Pulmonary artery endothelial cell (primary cell): ENCODE measurements around the gene DCBLD1. TPM values are rescaled to one million over a fixed set of nuclear protein-coding genes. Genes with fewer than 3 reads are reported as not detected.

ENCODE experiments used
- DNase-seq: peaks from one replicate; pipeline ENCODE4 v3.0.0-alpha.2; 2011; ENCODE audit warnings: low read depth, low spot score
- total RNA-seq: library from RNA; depleted of rRNA; stranded (reverse); fragments of >200 nt; gene quantifications from 2 replicates; pipeline ENCODE4 v1.2.3, GENCODE V29; 2014

DCBLD1 gene
- total RNA-seq, 1 donor from 2014 or later, result 43.4 TPM

DNA sequence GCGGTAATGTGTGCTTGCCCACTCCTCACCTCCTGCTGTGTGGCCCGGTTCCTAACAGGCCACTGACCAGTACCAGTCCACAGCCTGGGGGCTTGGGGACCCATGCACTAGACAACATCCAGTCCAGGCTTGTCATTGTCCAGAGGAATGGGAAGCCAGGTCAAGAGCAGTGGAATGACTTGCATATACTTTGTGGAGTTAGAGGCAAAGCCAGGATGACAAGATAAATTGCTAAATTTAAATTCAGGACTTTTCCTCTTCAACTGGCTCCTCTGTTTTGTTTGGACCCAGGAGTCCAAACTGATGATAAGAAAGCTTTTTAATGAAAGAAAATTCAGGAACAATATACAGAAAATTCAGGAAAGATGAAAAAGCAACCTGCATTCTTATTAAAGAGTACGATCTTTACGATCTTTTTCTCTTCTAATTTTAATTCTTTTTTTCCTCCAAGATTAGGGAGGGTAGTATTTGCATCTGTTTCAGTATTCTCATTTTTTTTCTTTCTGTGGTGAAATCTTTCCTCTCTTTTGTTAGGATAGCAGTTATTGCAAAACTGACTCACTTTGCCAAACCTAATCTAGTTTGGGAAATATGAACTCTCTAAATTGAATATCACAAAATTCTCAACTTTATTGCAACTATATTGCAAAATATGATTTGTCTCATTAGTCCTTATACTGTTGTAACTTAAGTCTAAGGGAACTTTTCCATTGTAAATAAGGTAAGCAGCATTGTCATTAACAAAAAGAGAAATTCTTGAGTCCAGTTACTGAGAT lies 48.2 kb downstream of the DCBLD1 start:
- no peak for DNase-seq

DNA sequence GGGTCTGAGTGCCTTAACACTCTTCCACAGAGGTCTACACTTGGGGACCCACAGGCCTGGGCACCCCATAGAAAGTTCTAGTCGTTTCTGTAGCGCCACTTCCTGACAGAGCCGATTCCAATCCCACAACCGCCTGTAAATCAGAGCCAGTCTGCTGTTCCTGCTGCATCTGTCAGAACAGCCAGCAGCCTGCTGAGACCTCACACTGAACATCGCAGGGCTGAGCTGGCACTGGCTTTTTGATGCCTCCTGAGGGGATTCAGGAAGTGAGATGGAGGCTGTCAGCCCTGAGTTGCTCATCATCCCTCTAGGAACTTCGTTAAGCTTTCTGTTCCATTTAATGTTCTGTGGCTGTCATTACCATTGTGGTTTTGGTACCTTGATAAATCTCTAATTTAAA lies 48.9 kb downstream of the DCBLD1 start:
- DNase-seq, result no peak

DNA sequence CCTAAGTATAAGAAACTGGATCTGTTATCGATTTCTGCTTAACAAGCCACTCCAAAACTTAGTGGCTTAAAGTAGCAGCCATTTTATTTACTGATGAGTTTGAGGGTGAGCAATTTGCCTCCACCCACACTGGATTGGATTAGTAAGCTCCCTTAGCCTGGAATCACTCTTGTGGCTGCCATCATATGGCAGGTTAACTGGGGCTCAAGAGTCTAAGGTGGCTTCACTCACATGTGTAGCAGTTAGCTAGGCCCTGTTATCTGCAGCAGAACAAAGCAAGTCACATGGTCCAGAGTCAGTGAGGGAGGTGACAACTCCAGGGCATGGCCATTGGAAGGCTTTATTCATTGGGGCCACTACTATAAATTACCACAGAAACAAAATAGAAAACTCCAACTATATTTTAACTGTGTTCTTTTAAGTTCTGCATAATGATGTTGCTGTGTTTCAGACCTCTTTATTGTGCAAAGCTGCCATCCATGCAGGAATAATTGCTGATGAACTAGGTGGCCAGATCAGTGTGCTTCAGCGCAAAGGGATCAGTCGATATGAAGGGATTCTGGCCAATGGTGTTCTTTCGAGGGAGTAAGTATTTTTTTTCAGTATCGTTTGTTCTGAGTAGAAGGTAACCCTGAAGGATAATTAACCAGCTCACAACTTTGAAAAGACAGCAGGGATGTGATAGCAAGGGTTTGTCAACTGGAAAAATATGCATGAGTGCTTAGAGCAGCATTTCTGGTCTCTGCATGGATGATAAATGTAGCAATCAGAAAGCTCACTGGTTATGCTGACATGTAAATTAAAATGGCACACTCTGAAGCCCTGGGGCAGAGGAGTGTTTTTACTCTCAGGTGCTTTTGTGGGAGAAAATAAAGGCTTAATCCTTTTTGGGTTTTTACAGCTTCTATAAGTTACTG lies 49.6 kb downstream of the DCBLD1 start:
- DNase-seq, result no peak

DNA sequence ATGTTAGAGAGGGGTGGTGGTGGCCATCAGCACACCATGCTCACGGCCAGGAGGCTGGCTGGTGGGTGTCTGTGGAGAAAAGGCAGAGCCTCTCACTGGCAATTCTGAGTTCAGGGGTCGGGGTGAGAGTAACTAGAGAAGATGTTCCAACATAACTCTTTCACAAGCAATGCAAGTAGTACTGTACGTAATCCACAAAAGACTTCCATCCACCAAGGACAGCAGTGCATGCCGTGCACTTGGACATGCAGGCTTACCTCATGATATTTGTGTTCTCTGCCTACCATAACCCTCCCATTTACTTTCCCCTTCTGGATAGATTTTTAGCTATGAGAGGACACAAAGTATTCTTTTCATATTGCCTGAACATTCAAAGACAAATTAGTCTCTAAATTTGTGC lies 51.3 kb downstream of the DCBLD1 start:
- DNase-seq, result no peak

DNA sequence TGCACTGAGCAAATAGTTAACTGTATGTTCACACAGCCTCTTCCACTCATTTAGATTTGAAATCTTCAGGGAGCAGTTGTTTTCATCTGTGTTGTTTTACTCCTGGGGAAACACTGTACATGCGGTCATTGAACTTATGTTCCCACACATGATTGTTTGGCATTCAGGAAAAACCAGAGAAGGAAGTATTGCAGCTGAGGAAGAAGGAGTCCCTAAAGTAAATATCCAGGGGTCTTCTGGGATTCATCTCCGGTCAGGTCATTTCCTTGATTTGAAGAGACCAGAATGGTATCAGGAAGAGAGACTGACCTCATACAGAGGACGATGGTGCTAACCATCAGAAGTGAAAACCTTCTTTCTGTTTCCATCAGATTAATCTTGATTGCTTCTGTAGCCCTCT lies 52.5 kb downstream of the DCBLD1 start:
- DNase-seq, result peak; percentile 17

DNA sequence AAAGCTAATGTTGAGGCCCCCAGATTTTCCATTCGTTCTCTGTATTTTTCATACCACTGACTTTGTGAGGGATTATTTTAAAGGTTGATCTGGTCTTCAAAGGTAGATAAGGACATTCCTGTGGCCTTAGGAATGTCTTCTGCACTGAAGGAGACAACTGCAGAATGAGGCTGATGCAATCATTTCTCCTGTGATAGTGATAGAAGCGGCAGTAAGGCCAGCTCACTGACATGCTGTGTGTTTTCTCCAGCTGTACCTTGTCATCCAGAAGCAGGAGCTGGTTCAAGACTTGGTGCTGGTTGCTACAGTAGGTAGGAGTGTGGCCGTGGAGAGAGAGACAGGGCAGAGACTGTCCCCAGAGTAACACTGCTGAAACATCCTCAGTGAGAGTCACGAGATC lies 53.8 kb downstream of the DCBLD1 start:
- no peak for DNase-seq

DNA sequence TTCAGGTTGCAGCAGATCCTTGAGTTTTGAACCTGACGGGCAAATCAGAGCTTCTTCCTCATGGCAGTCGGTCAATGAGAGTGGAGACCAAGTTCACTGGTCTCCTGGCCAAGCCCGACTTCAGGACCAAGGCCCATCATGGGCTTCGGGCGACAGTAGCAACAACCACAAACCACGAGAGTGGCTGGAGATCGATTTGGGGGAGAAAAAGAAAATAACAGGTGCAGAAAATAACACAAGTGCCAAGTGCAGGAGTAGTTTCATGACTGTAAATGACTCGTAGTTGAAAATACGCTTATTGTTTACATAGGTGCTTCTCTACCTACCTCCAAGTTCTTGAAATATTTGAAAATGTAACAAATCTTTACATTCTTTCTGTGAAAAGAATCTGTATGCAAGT lies 56.1 kb downstream of the DCBLD1 start:
- no peak for DNase-seq

DNA sequence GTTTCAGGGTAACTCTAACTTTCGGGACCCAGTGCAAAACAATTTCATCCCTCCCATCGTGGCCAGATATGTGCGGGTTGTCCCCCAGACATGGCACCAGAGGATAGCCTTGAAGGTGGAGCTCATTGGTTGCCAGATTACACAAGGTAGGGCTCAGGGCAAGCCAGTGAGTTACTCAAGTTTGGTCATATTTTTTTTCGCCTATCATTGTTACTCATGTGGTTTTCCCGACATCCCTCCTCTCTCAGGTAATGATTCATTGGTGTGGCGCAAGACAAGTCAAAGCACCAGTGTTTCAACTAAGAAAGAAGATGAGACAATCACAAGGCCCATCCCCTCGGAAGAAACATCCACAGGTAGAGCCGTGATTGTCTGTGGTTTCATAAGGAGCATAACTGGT lies 58.2 kb downstream of the DCBLD1 start:
- no peak for DNase-seq

DNA sequence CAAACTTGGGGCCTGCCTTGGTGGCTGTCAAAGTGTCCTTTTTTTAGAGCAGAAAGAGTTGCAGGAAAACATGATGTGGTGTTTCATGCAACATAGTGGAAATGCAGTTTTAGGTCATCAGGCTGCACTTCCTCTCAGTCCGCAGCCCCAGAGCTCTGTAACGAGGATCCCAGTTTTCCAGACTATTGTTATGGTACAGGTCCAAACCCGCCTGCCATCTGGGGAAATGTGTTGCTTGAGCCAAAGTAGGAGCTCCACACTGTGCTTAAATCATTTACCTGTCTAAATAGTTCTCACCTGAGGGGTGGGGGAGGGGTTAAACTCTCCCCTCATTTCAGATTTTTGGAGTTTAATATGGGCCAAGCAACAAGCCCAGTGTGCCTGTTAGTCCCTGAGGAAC lies 60.0 kb downstream of the DCBLD1 start:
- DNase-seq, result no peak

DNA sequence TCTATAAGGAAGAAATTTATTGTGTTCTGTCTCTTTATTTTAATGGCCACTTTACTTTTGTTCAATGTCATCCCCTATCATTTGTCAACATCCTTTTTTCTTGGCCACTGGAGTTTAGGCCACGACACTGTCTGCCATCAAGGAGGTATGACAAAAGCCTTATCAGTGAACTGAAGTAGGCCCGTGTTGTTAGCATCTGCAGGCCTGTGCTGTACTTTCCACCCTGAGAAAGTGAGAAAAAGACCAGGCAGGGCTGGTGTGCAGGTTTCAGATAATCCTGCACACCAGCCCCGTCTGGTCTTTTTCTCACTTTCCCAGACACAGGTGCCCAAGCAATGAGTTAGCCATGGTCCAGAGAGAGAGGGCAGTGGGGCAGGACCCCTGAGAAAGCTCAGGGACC lies 62.2 kb downstream of the DCBLD1 start:
- DNase-seq, result no peak

DNA sequence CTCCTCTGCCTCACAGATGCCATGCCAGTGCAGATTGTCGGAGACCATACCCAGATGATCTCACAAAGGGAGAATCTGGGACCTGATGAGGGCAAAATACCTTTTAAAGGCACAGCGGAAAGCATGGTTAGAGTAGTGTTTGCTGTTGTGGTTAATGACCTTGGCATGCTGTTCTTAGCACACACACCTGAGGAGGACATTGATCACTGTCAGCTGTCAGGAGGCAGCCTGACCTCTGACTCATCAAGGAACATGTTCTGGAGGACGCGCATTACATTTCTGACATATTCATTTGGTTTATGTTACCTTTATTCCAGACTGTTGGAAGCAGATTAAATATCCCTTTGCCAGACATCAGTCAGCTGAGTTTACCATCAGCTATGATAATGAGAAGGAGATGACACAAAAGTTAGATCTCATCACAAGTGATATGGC lies 62.7 kb downstream of the DCBLD1 start:
- DNase-seq, result no peak

DNA sequence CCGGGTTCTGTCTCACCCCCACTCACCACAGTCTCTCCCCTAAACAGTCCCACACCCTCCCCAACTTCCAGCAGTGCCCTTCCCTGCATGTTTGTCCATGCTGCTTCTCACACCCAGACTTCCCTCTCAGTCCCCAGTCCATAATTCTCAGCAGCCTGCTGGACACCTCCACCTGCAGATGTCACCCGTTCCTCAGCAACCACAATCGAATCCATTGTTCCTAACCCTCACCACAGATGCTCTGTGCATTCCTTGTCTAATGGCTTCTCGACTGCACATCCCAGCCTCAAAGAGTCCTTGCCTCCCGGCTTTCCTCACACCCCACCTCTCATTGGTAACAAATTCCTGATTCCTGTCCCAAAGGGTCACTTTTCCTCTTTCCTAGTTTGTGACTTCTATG lies 64.2 kb downstream of the DCBLD1 start:
- no peak for DNase-seq

DNA sequence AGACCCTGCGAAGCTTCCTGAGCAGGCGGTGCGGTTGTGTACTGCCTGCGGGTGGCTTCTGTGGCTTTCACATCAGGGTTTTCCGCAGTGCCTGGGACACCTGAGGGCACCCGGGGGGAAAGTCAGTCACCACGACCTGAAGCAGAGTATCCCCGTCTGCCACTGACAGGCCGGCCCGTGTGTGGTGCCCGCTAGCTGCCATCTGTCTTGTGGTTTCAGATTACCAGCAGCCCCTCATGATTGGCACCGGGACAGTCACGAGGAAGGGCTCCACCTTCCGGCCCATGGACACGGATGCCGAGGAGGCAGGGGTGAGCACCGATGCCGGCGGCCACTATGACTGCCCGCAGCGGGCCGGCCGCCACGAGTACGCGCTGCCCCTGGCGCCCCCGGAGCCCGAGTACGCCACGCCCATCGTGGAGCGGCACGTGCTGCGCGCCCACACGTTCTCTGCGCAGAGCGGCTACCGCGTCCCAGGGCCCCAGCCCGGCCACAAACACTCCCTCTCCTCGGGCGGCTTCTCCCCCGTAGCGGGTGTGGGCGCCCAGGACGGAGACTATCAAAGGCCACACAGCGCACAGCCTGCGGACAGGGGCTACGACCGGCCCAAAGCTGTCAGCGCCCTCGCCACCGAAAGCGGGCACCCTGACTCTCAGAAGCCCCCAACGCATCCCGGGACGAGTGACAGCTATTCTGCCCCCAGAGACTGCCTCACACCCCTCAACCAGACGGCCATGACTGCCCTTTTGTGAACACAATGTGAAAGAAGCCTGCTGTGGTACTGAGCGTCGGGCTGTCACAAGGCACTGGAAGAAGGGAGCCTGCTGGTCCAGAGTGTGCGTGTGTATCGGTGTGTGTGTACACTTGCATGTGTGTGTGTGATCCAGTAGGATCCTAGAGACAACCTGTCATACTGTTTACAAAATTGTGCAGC lies 65.5 kb downstream of the DCBLD1 start:
- peak; percentile 22 for DNase-seq

DNA sequence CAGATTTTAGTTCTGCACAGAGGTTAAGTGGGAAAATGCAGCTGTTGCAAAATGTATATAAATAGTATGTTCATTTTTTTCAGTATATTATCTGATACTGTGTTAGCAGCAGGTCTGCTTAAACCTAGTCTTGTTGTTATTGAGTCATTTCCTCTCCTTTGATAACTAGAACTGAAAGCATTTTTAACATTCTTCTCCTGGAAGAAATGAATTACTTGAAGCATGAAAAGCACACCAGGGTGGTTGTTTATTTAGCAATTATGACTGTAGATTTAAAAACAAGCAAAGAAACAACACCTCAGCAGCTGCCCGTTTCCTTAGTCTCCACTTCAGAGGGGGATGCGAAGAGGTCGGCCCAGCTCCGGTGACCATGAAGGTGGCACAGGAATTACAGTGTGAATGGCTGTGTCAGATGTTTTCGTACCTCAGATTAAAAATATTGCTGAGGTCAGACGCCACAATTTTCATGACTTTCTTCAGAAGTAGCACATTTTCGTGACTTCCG lies 66.4 kb downstream of the DCBLD1 start:
- peak; percentile 58 for DNase-seq

DNA sequence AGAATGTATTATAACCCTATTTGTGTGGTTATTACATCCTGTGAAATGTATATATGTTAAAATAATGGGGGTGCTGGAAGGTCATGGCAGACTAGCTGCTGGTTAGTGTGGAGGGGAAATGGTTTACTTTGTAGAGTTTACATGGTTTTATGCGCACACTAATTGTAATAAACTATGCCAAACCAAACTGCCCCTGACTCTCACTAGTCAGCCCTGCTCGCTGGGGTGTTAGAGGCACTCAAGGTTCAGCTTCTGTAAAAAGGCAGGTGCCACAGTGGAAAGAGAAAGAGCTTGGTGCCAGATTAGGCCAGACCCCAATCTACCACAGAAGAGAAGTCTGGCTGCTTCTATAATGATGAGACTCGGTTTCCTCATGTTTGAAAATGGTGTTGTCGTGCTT lies 67.1 kb downstream of the DCBLD1 start:
- DNase-seq, result no peak

DNA sequence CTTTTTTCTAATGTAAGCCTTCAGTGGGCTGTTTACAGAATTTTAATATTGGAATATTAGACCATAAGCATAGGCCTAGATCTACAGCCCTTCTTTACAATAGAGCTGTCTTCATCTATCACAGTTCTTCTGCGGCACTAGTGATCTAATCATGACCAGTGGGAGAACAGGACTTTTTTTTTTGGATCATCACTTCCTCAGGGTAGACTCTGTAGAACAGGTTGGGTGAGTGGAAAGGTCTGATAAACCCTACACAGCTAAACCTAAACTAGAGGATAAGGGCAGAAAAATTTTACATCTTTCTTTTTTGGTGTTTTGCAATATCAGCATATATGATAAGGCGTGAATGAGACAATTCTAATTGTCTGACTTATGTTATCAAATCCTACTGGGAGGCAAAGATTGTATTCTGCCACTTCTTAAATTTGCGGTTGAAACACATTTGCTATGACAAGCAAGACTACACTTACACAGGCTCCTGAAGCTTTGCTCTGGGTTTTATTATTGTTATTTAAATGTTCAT lies 67.7 kb downstream of the DCBLD1 start:
- DNase-seq, result no peak

DNA sequence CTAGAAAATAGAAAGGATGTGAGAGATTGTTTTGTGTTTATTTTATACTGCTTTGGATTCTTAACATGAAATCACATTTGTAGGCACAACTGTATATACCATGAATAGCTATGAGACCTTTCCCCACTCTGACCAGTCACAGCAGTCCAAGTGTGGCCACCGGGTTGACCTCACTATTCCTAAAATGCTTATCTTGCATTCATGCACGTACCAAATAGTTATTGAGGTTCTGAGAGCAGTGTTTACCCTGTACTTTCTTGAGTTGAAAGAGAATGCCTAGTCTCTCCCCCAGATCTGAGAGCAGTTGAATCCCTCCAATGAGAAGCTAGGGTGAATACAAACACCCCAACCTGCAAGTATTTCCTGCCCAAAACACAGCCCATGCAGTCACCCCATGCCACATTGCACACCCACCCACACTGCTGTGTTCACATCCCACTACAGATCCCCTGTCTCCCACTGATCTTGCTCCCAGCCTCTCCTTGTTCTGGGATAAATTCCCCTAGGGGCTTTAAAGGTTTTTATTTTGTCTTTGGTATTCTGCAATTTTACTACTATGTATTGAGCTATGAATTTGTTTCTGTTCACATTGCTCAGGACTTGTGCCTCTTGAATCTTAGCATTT lies 68.3 kb downstream of the DCBLD1 start:
- DNase-seq, result no peak

DNA sequence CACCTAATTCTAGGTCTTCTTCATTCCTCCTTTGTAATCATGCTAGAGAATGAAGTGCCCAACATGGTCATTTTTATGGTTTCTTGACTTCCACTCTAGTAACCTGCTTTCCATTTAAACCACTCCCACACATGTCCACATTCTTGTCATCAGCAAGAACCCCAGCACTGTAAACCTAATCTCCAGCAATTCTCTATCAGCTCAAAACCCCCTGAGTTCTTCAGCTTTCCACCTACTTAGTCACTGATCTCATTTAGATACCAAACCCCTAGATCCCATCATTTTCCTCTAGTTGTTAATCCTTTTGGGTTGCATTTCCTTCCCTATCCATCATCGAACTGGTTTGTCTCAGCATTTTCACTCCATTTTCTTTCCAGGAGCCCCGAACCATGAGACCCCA lies 70.1 kb downstream of the DCBLD1 start:
- DNase-seq, result no peak

DNA sequence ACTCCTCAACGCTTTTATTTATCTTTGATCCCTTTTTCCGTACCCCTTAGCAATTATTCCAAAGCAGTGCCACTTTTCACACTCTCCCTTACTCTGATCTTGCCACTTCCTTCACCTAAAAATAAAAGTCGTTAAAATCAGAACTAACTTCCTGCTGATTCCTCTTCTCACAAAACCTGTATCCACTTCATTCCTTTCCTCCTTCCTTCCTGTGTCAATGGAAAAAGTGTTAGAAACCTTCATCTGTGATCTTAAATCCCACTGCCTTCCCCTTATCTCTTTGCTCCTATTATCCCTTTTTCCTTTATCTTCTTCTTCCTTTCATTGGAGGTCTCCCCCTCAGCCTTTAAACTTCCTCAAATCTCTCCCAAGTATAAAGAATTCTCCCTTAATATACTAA lies 70.7 kb downstream of the DCBLD1 start:
- no peak for DNase-seq

DNA sequence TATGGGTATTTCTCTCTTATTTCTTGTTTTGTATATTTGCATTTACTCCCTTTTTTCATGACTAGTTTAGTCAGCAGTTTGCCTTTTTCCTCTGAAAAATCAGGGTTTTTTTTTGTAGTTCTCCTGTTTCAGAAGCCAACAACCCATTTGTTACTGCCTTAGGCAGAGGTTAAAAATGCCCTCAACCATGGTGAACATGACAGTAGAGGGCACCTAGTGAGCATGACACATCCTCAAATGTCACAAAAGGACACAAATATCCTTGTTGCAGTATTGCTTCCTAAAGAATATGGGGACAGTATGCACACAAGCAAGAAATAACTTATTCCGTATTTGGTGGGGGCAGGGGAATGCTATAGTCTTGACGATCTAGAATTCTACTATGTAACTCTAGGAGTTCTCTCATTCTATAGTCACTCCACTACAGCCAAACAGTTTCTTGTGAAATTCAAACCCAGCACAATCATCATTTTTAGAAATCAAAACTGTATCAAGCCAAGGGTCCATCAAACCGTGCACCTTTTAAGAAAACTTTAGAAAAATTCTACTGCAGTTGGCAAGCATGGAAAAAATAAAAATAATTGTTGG lies 72.9 kb downstream of the DCBLD1 start:
- DNase-seq, result no peak
